Lower lobe of right lung (tissue), 2 donors: Measurements from ENCODE around the gene GAS2. TPM values are rescaled to one million over a fixed set of nuclear protein-coding genes. Genes with fewer than 3 reads are reported as not detected.

Experiments used
- ATAC-seq, 2 donors: fragments of 200-7000 bp; cut with Tn5 transposase; one replicate each; pipeline ENCODE4 v1.9.1; 2020 to 2022; ENCODE audit warnings: mild to moderate bottlenecking in 2 of 2, moderate library complexity in 2 of 2
- DNase-seq: peaks from one replicate; pipeline ENCODE4 v3.0.0-alpha.2; 2020
- H3K27ac ChIP-seq: fragments of 200-600 bp; one replicate; pipeline ENCODE4 v1.8.0; 2022
- H3K27me3 ChIP-seq: fragments of 200-600 bp; one replicate; pipeline ENCODE4 v1.8.0; 2022; ENCODE audit warnings: low read depth
- H3K36me3 ChIP-seq: fragments of 200-600 bp; one replicate; pipeline ENCODE4 v1.8.0; 2022; ENCODE audit warnings: mild to moderate bottlenecking
- H3K4me1 ChIP-seq: fragments of 200-600 bp; one replicate; pipeline ENCODE4 v1.8.0; 2022
- H3K4me3 ChIP-seq: fragments of 200-600 bp; one replicate; pipeline ENCODE4 v1.8.0; 2022; ENCODE audit warnings: mild to moderate bottlenecking
- H3K9me3 ChIP-seq: fragments of 200-600 bp; one replicate; pipeline ENCODE4 v1.8.0; 2022
- intact Hi-C: fragments of 100-400 bp; cut with DNase I; formaldehyde crosslinking; loops from one replicate; pipeline ENCODE4 v1.11.0; 2022
- total RNA-seq: library from RNA; stranded (reverse); fragmentation: NEBNext Ultra II Directional; extraction: Animal tissue kit (Norgen Biotek cat#: 25700); gene quantifications from one replicate; pipeline ENCODE4 v1.2.1, GENCODE V29; 2021
- TF ChIP-seq, protein P1 (sequence below): fragments of 200-600 bp; IDR thresholded peaks from one replicate; pipeline ENCODE4 v1.8.0; 2022; ENCODE audit warnings: antibody characterized with exemption, mild to moderate bottlenecking
- donor health status: DM: no; HTN: yes; CAD: no; lungs with severe emphysema.

GAS2 gene
- total RNA-seq, 1 donor from 2014 or later: 2.6 TPM

DNA sequence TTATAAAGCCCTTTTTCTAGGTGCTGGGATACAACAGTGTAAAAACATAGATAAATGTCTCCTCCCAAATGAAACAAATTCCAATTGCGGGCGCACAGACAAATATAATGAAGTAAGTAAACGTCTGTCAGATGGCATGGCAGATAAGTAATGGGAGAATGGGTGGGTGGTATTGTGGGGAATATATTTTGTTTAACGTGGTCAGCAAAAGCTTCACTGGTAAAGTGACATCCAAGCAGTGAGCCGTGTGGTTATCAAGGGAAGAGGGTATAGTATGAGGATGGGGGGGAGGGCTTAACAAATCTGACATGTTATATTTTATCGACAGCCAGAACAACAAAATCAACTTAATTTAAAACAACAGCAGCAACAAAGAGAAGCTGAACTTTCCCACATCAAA is 162.0 kb downstream of the GAS2 start:
- Histone ChIP-seq H3K4me1 (peaks cover 9% of the 10 kb centered on the region), H3K9me3 (no peaks in the 10 kb centered on the region), H3K36me3 (peaks cover 30% of the 10 kb centered on the region), H3K4me3 (peak overlapping the region; percentile 93), H3K27ac (no peak overlapping the region), H3K27me3 (no peaks in the 10 kb centered on the region)
- ATAC-seq (no peak), DNase-seq (no peak)
- intact Hi-C loops: no loop called here
- TF ChIP-seq, protein P1, sequence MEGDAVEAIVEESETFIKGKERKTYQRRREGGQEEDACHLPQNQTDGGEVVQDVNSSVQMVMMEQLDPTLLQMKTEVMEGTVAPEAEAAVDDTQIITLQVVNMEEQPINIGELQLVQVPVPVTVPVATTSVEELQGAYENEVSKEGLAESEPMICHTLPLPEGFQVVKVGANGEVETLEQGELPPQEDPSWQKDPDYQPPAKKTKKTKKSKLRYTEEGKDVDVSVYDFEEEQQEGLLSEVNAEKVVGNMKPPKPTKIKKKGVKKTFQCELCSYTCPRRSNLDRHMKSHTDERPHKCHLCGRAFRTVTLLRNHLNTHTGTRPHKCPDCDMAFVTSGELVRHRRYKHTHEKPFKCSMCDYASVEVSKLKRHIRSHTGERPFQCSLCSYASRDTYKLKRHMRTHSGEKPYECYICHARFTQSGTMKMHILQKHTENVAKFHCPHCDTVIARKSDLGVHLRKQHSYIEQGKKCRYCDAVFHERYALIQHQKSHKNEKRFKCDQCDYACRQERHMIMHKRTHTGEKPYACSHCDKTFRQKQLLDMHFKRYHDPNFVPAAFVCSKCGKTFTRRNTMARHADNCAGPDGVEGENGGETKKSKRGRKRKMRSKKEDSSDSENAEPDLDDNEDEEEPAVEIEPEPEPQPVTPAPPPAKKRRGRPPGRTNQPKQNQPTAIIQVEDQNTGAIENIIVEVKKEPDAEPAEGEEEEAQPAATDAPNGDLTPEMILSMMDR: no peak

- ATAC-seq (peak; percentile 99 to 100), DNase-seq (peak; percentile 96)
- Histone ChIP-seq H3K4me3 (peak within 1 kb of the TSS; percentile 93), H3K36me3 (peaks cover 21% of the 10 kb centered on the region), H3K27me3 (no peaks in the 10 kb centered on the region), H3K9me3 (no peaks in the 10 kb centered on the region), H3K27ac (peak within 1 kb of the TSS; percentile 90), H3K4me1 (peaks cover 9% of the 10 kb centered on the region)
- intact Hi-C loops: no loop called here
- TF ChIP-seq, protein P1: peak; percentile 68
Measured at GRCh38 chr11:22829231-22830081, 163.0 kb downstream of the GAS2 start, which contains the start of gene SVIP. Gene SVIP, minus strand, starts transcription at chr11:22829801. Its CDS starts 53 bp downstream, at chr11:22829748.

- ATAC-seq (no peak), DNase-seq (no peak)
- intact Hi-C loops: no loop called here
- TF ChIP-seq, protein P1: no peak
- H3K9me3 ChIP-seq: no peaks in the 10 kb centered on the region
- H3K27ac ChIP-seq: no peak overlapping the region
- no peaks in the 10 kb centered on the region for H3K27me3 ChIP-seq
- H3K36me3 ChIP-seq: peaks cover 15% of the 10 kb centered on the region
- peaks cover 9% of the 10 kb centered on the region for H3K4me1 ChIP-seq
- H3K4me3 ChIP-seq: peak overlapping the region; percentile 93
Measured at GRCh38 chr11:22830082-22830414, 163.6 kb downstream of the GAS2 start.

DNA sequence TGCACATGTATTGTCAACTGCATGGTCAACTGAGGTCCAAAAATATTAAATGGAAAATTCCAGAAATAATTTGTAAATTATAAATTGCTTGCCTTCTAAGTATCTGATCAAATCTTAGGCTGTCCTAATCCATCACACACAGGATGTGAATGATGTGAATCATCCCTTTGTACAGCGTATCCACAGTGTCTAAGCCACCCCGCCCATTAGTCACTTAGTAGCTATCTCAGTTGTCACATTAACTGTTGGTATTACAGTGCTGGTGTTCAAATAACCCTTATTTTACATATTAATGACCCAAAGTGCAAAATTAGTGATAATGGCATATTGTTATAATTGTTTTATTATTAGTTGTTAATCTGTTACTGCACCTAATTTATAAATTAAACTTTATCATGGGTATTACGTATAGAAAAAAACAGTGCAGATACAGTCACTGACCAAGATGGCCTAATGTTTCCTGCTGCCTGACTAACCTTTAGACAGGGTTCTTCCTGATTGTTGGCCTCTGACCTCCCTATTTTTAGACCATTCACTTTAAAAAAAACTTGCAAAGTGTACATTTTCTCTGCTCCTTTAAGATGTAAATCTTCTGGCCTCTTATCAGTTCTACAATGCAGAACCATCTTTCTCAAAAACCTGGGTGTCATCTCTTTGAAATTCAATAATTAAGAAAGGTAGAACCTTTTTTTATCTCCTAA is 166.1 kb downstream of the GAS2 start:
- DNase-seq: no peak
- no peak overlapping the region for H3K27ac ChIP-seq
- no peak overlapping the region for H3K4me3 ChIP-seq
- TF ChIP-seq, protein P1: no peak
- no peaks in the 10 kb centered on the region for H3K36me3 ChIP-seq
- H3K27me3 ChIP-seq: no peaks in the 10 kb centered on the region
- no peak for ATAC-seq
- intact Hi-C loops: no loop called here
- peaks cover 9% of the 10 kb centered on the region for H3K4me1 ChIP-seq
- H3K9me3 ChIP-seq: no peaks in the 10 kb centered on the region

- TF ChIP-seq, protein P1: no peak
- DNase-seq (no peak), ATAC-seq (no peak)
- H3K4me1 ChIP-seq: no peaks in the 10 kb centered on the region
- H3K27ac ChIP-seq: no peak overlapping the region
- no peaks in the 10 kb centered on the region for H3K9me3 ChIP-seq
- no peaks in the 10 kb centered on the region for H3K36me3 ChIP-seq
- no peaks in the 10 kb centered on the region for H3K27me3 ChIP-seq
- intact Hi-C loops: no loop called here
- no peak overlapping the region for H3K4me3 ChIP-seq
Measured at GRCh38 chr11:22846726-22847125, 180.3 kb downstream of the GAS2 start.
